AG09309 (cell line): ENCODE results near the gene MYLK.

Experiments
- DNase-seq: peaks from one replicate; pipeline ENCODE4 v3.0.0-alpha.2; 2010; ENCODE audit warnings: low read depth
- H3K4me3 ChIP-seq: 2 replicates; pipeline ENCODE4 v1.5.1; 2011; ENCODE audit warnings: mild to moderate bottlenecking, low read depth, low read length, moderate library complexity; ENCODE audit not compliant: control insufficient read depth
- CTCF ChIP-seq: IDR thresholded peaks from 2 replicates; pipeline ENCODE4 v1.5.1; 2011; ENCODE audit warnings: mild to moderate bottlenecking, low read depth, low read length, inconsistent platforms; ENCODE audit not compliant: insufficient read depth, control insufficient read depth; ENCODE audit errors: missing control alignments

The MYLK gene

GRCh38 chr3:123864706-123865105 lies 19.4 kb downstream of the MYLK start:
- TF ChIP-seq CTCF, result no peak
- no peak for DNase-seq
- no peak overlapping the region for H3K4me3 ChIP-seq

GRCh38 chr3:123862152-123862551 lies 22.0 kb downstream of the MYLK start:
- no peak for TF ChIP-seq CTCF
- no peak for DNase-seq
- H3K4me3 ChIP-seq, result no peak overlapping the region

GRCh38 chr3:123861081-123861836 lies 22.9 kb downstream of the MYLK start:
- no peak for TF ChIP-seq CTCF

GRCh38 chr3:123859177-123859576 lies 25.0 kb downstream of the MYLK start:
- no peak for TF ChIP-seq CTCF
- no peak for DNase-seq
- no peak overlapping the region for H3K4me3 ChIP-seq

More at GRCh38 chr3:123861081-123861836, 22.9 kb downstream of the MYLK start:
- DNase-seq, result no peak
- H3K4me3 ChIP-seq, result no peak overlapping the region

- no peak for DNase-seq
- TF ChIP-seq CTCF, result no peak
- H3K4me3 ChIP-seq, result no peak overlapping the region
Measured at GRCh38 chr3:123854905-123855304, 29.2 kb downstream of the MYLK start.

GRCh38 chr3:123853686-123854372 lies 30.3 kb downstream of the MYLK start:
- H3K4me3 ChIP-seq, result no peak overlapping the region
- TF ChIP-seq CTCF, result no peak
- no peak for DNase-seq
